OCI-LY3 (cell line): ENCODE data around the gene ASB6.
"Not testable (repeated sequence)": the region's sequence is repeated elsewhere in the genome, so short reads cannot be mapped to it uniquely, and the experiment has no call there.

Experiments
- H2AFZ ChIP-seq: fragments of 200-600, 300-600 bp; shearing (Covaris generic); 2 replicates; pipeline ENCODE4 v1.6.0; 2014; ENCODE audit warnings: antibody characterized with exemption, low read depth, low read length
- H3K27ac ChIP-seq: fragments of 200-600, 300-600 bp; sonication (generic); 2 replicates; pipeline ENCODE4 v1.5.1; 2014; ENCODE audit warnings: mild to moderate bottlenecking, low read length, moderate library complexity, mixed read lengths
- H3K27me3 ChIP-seq: fragments of 200-600, 300-600 bp; sonication (generic); 2 replicates; pipeline ENCODE4 v1.6.1; 2014; ENCODE audit warnings: low read depth, low read length, mixed read lengths
- H3K36me3 ChIP-seq: fragments of 200-600, 300-600 bp; sonication (generic); replicated peaks from 2 replicates; pipeline ENCODE3; 2014; ENCODE audit warnings: low read depth, low read length, mixed read lengths
- H3K4me1 ChIP-seq: fragments of 300-600, 200-600 bp; sonication (generic); 2 replicates; pipeline ENCODE4 v1.6.1; 2014; ENCODE audit warnings: low read length, mixed read lengths
- H3K4me2 ChIP-seq: fragments of 200-600, 300-600 bp; sonication (generic); 2 replicates; pipeline ENCODE4 v1.6.1; 2014; ENCODE audit warnings: low read length, mixed read lengths
- H3K4me3 ChIP-seq: fragments of 300-600, 200-600 bp; sonication (generic); 2 replicates; pipeline ENCODE4 v1.5.1; 2014; ENCODE audit warnings: antibody characterized with exemption, mild to moderate bottlenecking, low read length, moderate library complexity
- H3K79me2 ChIP-seq: fragments of 300-600, 200-600 bp; shearing (Covaris generic); 2 replicates; pipeline ENCODE4 v1.6.1; 2014; ENCODE audit warnings: mild to moderate bottlenecking, low read length, mixed read lengths
- H3K9ac ChIP-seq: fragments of 300-600, 200-600 bp; shearing (Covaris generic); 2 replicates; pipeline ENCODE4 v1.6.0; 2014; ENCODE audit warnings: mild to moderate bottlenecking, low read length, moderate library complexity
- H3K9me3 ChIP-seq: fragments of 200-600, 300-600 bp; shearing (Covaris generic); 2 replicates; pipeline ENCODE4 v1.6.1; 2014; ENCODE audit warnings: low read length, mixed read lengths; ENCODE audit not compliant: insufficient read depth
- H4K20me1 ChIP-seq: fragments of 200-600, 300-600 bp; sonication (generic); 2 replicates; pipeline ENCODE4 v1.6.1; 2016; ENCODE audit warnings: low read length, mixed read lengths; ENCODE audit not compliant: insufficient read depth
- CTCF ChIP-seq: fragments of 200-600, 300-600 bp; sonication (generic); IDR thresholded peaks from 2 replicates; pipeline ENCODE4 v1.5.1; 2014; ENCODE audit warnings: antibody characterized with exemption, low read length, low read depth
- EZH2phosphoT487 ChIP-seq: fragments of 200-600 bp; shearing (Covaris generic); IDR thresholded peaks from 2 replicates; pipeline ENCODE4 v1.6.1; 2018; ENCODE audit warnings: antibody characterized with exemption, mixed run types, low read depth

Gene ASB6

GRCh38 chr9:129637673-129638439 is 4.1 kb downstream of the ASB6 start:
- Histone ChIP-seq H3K4me2 (no peak overlapping the region), H4K20me1 (peaks cover 20% of the 10 kb centered on the region; the same call in 1 of the 2 replicates), H3K4me1 (peaks cover 13% of the 10 kb centered on the region), H3K79me2 (peaks cover 40% of the 10 kb centered on the region), H3K4me3 (no peak overlapping the region), H3K9ac (no peak overlapping the region), H2AFZ (no peak overlapping the region), H3K27ac (no peak overlapping the region), H3K36me3 (peaks cover 33% of the 10 kb centered on the region), H3K9me3 (no peaks in the 10 kb centered on the region), H3K27me3 (no peaks in the 10 kb centered on the region)
- TF ChIP-seq EZH2phosphoT487 (no peak), CTCF (no peak)

GRCh38 chr9:129637102-129637501 is 4.8 kb downstream of the ASB6 start:
- TF ChIP-seq CTCF: no peak
- no peak for TF ChIP-seq EZH2phosphoT487
- H3K27ac ChIP-seq: no peak overlapping the region
- H3K4me2 ChIP-seq: no peak overlapping the region
- H3K79me2 ChIP-seq: peaks cover 48% of the 10 kb centered on the region
- peaks cover 13% of the 10 kb centered on the region for H3K4me1 ChIP-seq
- H4K20me1 ChIP-seq: peaks cover 27% of the 10 kb centered on the region
- no peak overlapping the region for H3K4me3 ChIP-seq
- no peak overlapping the region for H3K9ac ChIP-seq
- peaks cover 38% of the 10 kb centered on the region for H3K36me3 ChIP-seq
- H3K27me3 ChIP-seq: no peaks in the 10 kb centered on the region
- H2AFZ ChIP-seq: no peak overlapping the region
- no peaks in the 10 kb centered on the region for H3K9me3 ChIP-seq

- Histone ChIP-seq H4K20me1 (peaks cover 35% of the 10 kb centered on the region), H3K79me2 (peaks cover 49% of the 10 kb centered on the region), H3K4me1 (peaks cover 13% of the 10 kb centered on the region), H3K36me3 (peaks cover 38% of the 10 kb centered on the region)
- not testable (repeated sequence) for H2AFZ ChIP-seq, H3K4me3 ChIP-seq, H3K9ac ChIP-seq, H3K27me3 ChIP-seq, H3K4me2 ChIP-seq, H3K27ac ChIP-seq, H3K9me3 ChIP-seq
Observed at GRCh38 chr9:129636343-129636742, 5.6 kb downstream of the ASB6 start.

- Histone ChIP-seq H3K36me3 (peaks cover 38% of the 10 kb centered on the region), H2AFZ (no peak overlapping the region), H3K9ac (no peak overlapping the region), H3K4me3 (no peak overlapping the region), H3K4me1 (peaks cover 4% of the 10 kb centered on the region; the same call in 1 of the 2 replicates), H3K27me3 (no peaks in the 10 kb centered on the region), H3K4me2 (no peak overlapping the region), H3K9me3 (no peaks in the 10 kb centered on the region), H3K27ac (no peak overlapping the region), H4K20me1 (peaks cover 41% of the 10 kb centered on the region), H3K79me2 (peaks cover 49% of the 10 kb centered on the region)
- TF ChIP-seq CTCF: no peak
- TF ChIP-seq EZH2phosphoT487: no peak
Observed at GRCh38 chr9:129635099-129636065, 6.6 kb downstream of the ASB6 start.
